ENCODE measurements around the gene PLA2G4B. TPM values are rescaled to one million over a fixed set of nuclear protein-coding genes. Genes with fewer than 3 reads are reported as not detected.

The PLA2G4B gene
- total RNA-seq, 1 experiment from 2014 or later = 4.0 TPM

Small RNA genes lying within 50 kb of the gene (small RNA-seq; reads per million reads assigned to genes)
- gene JMJD7-PLA2G4B (0 to 0.06 reads per million in 2 experiments), gene MIR4310 (0 reads per million in 2 experiments), gene RNA5SP393 (0 reads per million in 2 experiments)

Other genes starting within 250 kb of the PLA2G4B start
- gene MGA, start 178.4 kb upstream of the PLA2G4B start, total RNA-seq (2014; rRNA removed; shearing (Covaris generic)) = 19.3 and 23.4 TPM in 2 replicates
- gene MAPKBP1, start 64.4 kb upstream of the PLA2G4B start, total RNA-seq (2014; rRNA removed; shearing (Covaris generic)) = 8.2 and 9.0 TPM in 2 replicates
- gene JMJD7, start 10.8 kb upstream of the PLA2G4B start, total RNA-seq (2014; rRNA removed; shearing (Covaris generic)) = 3.1 TPM in 2 replicates
- 0.06 and 0.10 TPM in 2 replicates for gene SPTBN5, start 55.2 kb downstream of the PLA2G4B start, total RNA-seq (2014; rRNA removed; shearing (Covaris generic))
- gene EHD4, start 133.7 kb downstream of the PLA2G4B start, total RNA-seq (2014; rRNA removed; shearing (Covaris generic)) = 6.7 and 7.4 TPM in 2 replicates
- not detected in 2 replicates for gene PLA2G4E, start 182.2 kb downstream of the PLA2G4B start, total RNA-seq (2014; rRNA removed; shearing (Covaris generic))

Measured in NCI-H460 (cell line).